ENCODE data around the gene DES. TPM values are rescaled to one million over a fixed set of nuclear protein-coding genes. Genes with fewer than 3 reads are reported as not detected.

The DES gene
- total RNA-seq, 1 experiment from 2014 or later: not detected

- no TSS peak for BruUV-seq (replicated peaks)
- Mint-ChIP-seq H3K4me1 (ENCODE audit: insufficient read depth, unreplicated experiment) (no peaks in the 10 kb centered on the region), H3K27ac (ENCODE audit: low read depth, unreplicated experiment) (peak overlapping the region; percentile 47), H3K9me3 (ENCODE audit: unreplicated experiment) (no peaks in the 10 kb centered on the region), H3K36me3 (ENCODE audit: insufficient read depth, unreplicated experiment) (peaks cover 8% of the 10 kb centered on the region), H3K27me3 (ENCODE audit: insufficient read depth, unreplicated experiment) (no peaks in the 10 kb centered on the region), H3K4me3 (ENCODE audit: unreplicated experiment) (no peak overlapping the region)
- CTCF ChIA-PET: interaction anchor here (3.1 kb wide), 1 partner anchor 64 kb away, joined by 13 read pairs; no protein-coding TSS in a partner anchor
- POLR2A ChIA-PET: interaction anchor here (0.7 kb wide), 1 partner anchor 14 kb away, joined by 4 read pairs; no protein-coding TSS in a partner anchor
- intact Hi-C loops (cut with micrococcal nuclease): no loop called here
- TF ChIP-seq, protein P1, sequence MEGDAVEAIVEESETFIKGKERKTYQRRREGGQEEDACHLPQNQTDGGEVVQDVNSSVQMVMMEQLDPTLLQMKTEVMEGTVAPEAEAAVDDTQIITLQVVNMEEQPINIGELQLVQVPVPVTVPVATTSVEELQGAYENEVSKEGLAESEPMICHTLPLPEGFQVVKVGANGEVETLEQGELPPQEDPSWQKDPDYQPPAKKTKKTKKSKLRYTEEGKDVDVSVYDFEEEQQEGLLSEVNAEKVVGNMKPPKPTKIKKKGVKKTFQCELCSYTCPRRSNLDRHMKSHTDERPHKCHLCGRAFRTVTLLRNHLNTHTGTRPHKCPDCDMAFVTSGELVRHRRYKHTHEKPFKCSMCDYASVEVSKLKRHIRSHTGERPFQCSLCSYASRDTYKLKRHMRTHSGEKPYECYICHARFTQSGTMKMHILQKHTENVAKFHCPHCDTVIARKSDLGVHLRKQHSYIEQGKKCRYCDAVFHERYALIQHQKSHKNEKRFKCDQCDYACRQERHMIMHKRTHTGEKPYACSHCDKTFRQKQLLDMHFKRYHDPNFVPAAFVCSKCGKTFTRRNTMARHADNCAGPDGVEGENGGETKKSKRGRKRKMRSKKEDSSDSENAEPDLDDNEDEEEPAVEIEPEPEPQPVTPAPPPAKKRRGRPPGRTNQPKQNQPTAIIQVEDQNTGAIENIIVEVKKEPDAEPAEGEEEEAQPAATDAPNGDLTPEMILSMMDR (IDR thresholded peaks at IDR 0.05; ENCODE audit: unreplicated experiment): no peak
- DNase-seq (ENCODE audit: unreplicated experiment): no peak
Measured at GRCh38 chr2:219465659-219466561, 47.7 kb downstream of the DES start.

DNA sequence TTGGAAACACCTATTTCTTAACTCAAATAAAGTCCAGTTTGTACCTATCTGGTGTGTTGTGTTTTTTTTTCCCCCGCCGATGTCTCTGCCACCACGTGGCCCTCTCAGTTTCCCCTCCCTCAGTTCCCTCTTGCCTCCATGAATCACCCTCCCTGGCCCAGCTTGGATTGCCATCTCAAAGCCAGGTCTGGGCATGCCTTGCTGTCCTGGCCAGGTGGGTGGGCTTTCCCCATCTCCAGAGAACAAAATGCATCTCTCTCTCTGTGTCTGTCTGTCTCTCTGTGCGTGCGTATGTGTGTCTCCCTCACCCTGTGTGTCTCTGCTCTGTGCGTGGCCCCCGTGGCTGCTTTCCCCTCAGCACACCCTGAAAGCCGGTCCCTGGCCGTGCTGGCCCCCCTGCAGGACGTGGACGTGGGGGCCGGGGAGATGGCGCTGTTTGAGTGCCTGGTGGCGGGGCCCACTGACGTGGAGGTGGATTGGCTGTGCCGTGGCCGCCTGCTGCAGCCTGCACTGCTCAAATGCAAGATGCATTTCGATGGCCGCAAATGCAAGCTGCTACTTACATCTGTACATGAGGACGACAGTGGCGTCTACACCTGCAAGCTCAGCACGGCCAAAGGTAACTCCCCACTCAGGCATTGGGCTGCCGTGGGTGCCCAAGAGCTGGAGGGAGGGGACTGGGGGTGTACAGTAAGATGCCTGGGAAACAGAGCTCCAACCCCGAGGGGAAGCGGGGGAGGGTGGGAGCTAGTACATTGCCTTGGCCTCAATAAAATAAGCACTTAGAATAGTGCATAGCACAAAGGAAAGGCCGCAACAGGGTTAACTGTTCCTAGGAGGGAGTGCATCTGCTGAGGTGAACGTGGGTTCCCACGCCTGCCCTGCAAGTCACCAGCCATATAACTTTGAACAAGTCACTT, 48.9 kb downstream of the DES start:
- Mint-ChIP-seq H3K9me3 (ENCODE audit: unreplicated experiment) (no peaks in the 10 kb centered on the region), H3K27ac (ENCODE audit: low read depth, unreplicated experiment) (no peak overlapping the region), H3K27me3 (ENCODE audit: insufficient read depth, unreplicated experiment) (no peaks in the 10 kb centered on the region), H3K36me3 (ENCODE audit: insufficient read depth, unreplicated experiment) (peaks cover 8% of the 10 kb centered on the region), H3K4me3 (ENCODE audit: unreplicated experiment) (no peak overlapping the region), H3K4me1 (ENCODE audit: insufficient read depth, unreplicated experiment) (no peaks in the 10 kb centered on the region)
- TF ChIP-seq, protein P1 (IDR thresholded peaks at IDR 0.05; ENCODE audit: unreplicated experiment): no peak
- DNase-seq (ENCODE audit: unreplicated experiment): peak; percentile 32
- BruUV-seq (replicated peaks): no TSS peak
- intact Hi-C loops (cut with micrococcal nuclease): no loop called here
- CTCF ChIA-PET: interaction anchor here (1.0 to 3.1 kb wide), 3 partner anchors 9 to 64 kb away, joined by 3 to 13 read pairs (median 6); no protein-coding TSS in a partner anchor
- POLR2A ChIA-PET: interaction anchor here (0.7 to 2.1 kb wide), 2 partner anchors 15 to 32 kb away, joined by 3 to 7 read pairs; partner anchors contain the start of gene GMPPA

- DNase-seq (ENCODE audit: unreplicated experiment): no peak
- H3K4me1 Mint-ChIP-seq (ENCODE audit: insufficient read depth, unreplicated experiment): no peaks in the 10 kb centered on the region
- intact Hi-C loops (cut with micrococcal nuclease): no loop called here
- BruUV-seq (replicated peaks): no TSS peak
- H3K27me3 Mint-ChIP-seq (ENCODE audit: insufficient read depth, unreplicated experiment): no peaks in the 10 kb centered on the region
- H3K36me3 Mint-ChIP-seq (ENCODE audit: insufficient read depth, unreplicated experiment): peaks cover 3% of the 10 kb centered on the region
- ChIA-PET POLR2A (interaction anchor here (2.1 kb wide), 1 partner anchor 31 kb away, joined by 7 read pairs; the partner anchor contains the start of gene GMPPA), CTCF (interaction anchor here (1.0 to 3.1 kb wide), 3 partner anchors 8 to 64 kb away, joined by 3 to 13 read pairs (median 6); no protein-coding TSS in a partner anchor)
- H3K27ac Mint-ChIP-seq (ENCODE audit: low read depth, unreplicated experiment): no peak overlapping the region
- no peaks in the 10 kb centered on the region for H3K9me3 Mint-ChIP-seq (ENCODE audit: unreplicated experiment)
- TF ChIP-seq, protein P1 (IDR thresholded peaks at IDR 0.05; ENCODE audit: unreplicated experiment): no peak
- H3K4me3 Mint-ChIP-seq (ENCODE audit: unreplicated experiment): no peak overlapping the region
Measured at GRCh38 chr2:219467736-219468075, 49.5 kb downstream of the DES start.
